OCI-LY1 (cell line): ENCODE measurements around the gene TRMT1L.

Experiments used
- H2AFZ ChIP-seq: fragments of 200-600 bp; sonication (generic), shearing (Covaris generic); 2 replicates; pipeline ENCODE4 v1.6.0; 2014; ENCODE audit warnings: antibody characterized with exemption, mild to moderate bottlenecking, low read length
- H3F3A ChIP-seq: fragments of 200-600 bp; sonication (generic), shearing (Covaris generic); 2 replicates; pipeline ENCODE4 v1.6.0; 2014; ENCODE audit warnings: mild to moderate bottlenecking, antibody characterized with exemption, low read length, moderate library complexity; ENCODE audit not compliant: insufficient read depth
- H3K27ac ChIP-seq: fragments of 200-600 bp; sonication (generic); 2 replicates; pipeline ENCODE4 v1.5.1; 2014; ENCODE audit warnings: low read length, mixed run types, mild to moderate bottlenecking, low read depth; ENCODE audit not compliant: poor library complexity, severe bottlenecking
- H3K27me3 ChIP-seq: fragments of 200-600 bp; sonication (generic); 2 replicates; pipeline ENCODE4 v1.6.0; 2014; ENCODE audit warnings: antibody characterized with exemption, mild to moderate bottlenecking, low read length, moderate library complexity; ENCODE audit not compliant: insufficient read depth
- H3K36me3 ChIP-seq: fragments of 200-600 bp; sonication (generic); 2 replicates; pipeline ENCODE4 v1.6.1; 2014; ENCODE audit warnings: mild to moderate bottlenecking, antibody characterized with exemption, low read length, moderate library complexity, mixed read lengths; ENCODE audit not compliant: insufficient read depth
- H3K4me1 ChIP-seq: fragments of 200-600 bp; sonication (generic); 2 replicates; pipeline ENCODE4 v1.5.1; 2014; ENCODE audit warnings: mild to moderate bottlenecking, low read length, moderate library complexity; ENCODE audit not compliant: insufficient read depth, severe bottlenecking
- H3K4me2 ChIP-seq: fragments of 200-600 bp; sonication (generic), shearing (Covaris generic); 2 replicates; pipeline ENCODE4 v1.6.1; 2014; ENCODE audit warnings: low read length
- H3K4me3 ChIP-seq: fragments of 200-600 bp; sonication (generic); 2 replicates; pipeline ENCODE4 v1.5.1; 2014; ENCODE audit warnings: low read length, low read depth, mild to moderate bottlenecking, mixed read lengths; ENCODE audit not compliant: poor library complexity, severe bottlenecking
- H3K79me2 ChIP-seq: fragments of 200-600 bp; shearing (Covaris generic); 2 replicates; pipeline ENCODE4 v1.6.1; 2016; ENCODE audit warnings: mixed run types, low read length, mixed read lengths; ENCODE audit not compliant: insufficient read depth
- H3K9ac ChIP-seq: fragments of 200-600 bp; sonication (generic), shearing (Covaris generic); 2 replicates; pipeline ENCODE4 v1.6.1; 2014; ENCODE audit warnings: mild to moderate bottlenecking, low read length, mixed read lengths
- H3K9me2 ChIP-seq: fragments of 200-600 bp; sonication (generic), shearing (Covaris generic); 2 replicates; pipeline ENCODE4 v1.6.1; 2014; ENCODE audit warnings: low read depth, mild to moderate bottlenecking, low read length, mixed read lengths
- H3K9me3 ChIP-seq: fragments of 200-600 bp; shearing (Covaris generic); 2 replicates; pipeline ENCODE4 v1.6.1; 2014; ENCODE audit warnings: low read length, mixed read lengths
- H4K20me1 ChIP-seq: fragments of 200-600 bp; sonication (generic), shearing (Covaris generic); 2 replicates; pipeline ENCODE4 v1.6.0; 2016; ENCODE audit warnings: mild to moderate bottlenecking, low read length; ENCODE audit not compliant: insufficient read depth
- EZH2 ChIP-seq: fragments of 200-600 bp; sonication (generic), shearing (Covaris generic); IDR thresholded peaks from 2 replicates; pipeline ENCODE4 v1.8.0; 2017; ENCODE audit warnings: borderline replicate concordance, mixed run types, mild to moderate bottlenecking, antibody characterized with exemption, low read length, moderate library complexity, mixed read lengths
- TF ChIP-seq, protein P1 (sequence below): fragments of 200-600 bp; sonication (generic), shearing (Covaris generic); IDR thresholded peaks from 2 replicates; pipeline ENCODE4 v1.5.1; 2017; ENCODE audit warnings: mild to moderate bottlenecking, antibody characterized with exemption, low read length, moderate library complexity, mixed read lengths

The TRMT1L gene

DNA sequence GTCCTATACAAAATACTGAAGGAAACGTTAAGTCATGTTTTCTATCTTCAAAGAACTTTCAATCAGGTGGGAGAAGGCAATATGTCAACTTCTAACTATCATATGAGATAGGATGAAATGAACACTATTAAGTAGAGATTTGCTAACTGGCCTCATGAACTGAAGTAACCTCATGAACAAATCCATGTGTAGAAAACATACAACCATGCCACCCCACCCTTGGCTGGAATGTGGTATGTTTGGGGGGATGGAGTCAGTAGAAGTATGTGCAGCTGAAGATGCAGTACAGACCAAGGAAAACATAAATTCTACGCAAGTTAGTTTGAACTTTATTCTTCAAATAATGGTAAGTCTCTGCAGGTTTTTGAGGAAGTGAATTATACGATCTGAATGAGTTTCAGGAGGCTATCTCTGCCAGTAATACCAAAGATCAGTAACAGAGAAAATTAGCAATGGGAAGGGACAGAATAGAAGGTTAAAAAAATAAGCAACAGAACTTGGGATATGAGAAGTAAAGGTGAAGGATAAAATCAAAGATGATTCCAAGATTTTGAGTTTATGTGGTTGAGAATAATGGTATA is 4.5 kb downstream of the TRMT1L start:
- peaks cover 36% of the 10 kb centered on the region for H3K36me3 ChIP-seq
- H4K20me1 ChIP-seq: no peaks in the 10 kb centered on the region
- peaks cover 15% of the 10 kb centered on the region for H3K4me1 ChIP-seq
- TF ChIP-seq, protein P1, sequence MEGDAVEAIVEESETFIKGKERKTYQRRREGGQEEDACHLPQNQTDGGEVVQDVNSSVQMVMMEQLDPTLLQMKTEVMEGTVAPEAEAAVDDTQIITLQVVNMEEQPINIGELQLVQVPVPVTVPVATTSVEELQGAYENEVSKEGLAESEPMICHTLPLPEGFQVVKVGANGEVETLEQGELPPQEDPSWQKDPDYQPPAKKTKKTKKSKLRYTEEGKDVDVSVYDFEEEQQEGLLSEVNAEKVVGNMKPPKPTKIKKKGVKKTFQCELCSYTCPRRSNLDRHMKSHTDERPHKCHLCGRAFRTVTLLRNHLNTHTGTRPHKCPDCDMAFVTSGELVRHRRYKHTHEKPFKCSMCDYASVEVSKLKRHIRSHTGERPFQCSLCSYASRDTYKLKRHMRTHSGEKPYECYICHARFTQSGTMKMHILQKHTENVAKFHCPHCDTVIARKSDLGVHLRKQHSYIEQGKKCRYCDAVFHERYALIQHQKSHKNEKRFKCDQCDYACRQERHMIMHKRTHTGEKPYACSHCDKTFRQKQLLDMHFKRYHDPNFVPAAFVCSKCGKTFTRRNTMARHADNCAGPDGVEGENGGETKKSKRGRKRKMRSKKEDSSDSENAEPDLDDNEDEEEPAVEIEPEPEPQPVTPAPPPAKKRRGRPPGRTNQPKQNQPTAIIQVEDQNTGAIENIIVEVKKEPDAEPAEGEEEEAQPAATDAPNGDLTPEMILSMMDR: no peak
- no peak for TF ChIP-seq EZH2
- H3K9me2 ChIP-seq: no peaks in the 10 kb centered on the region
- no peaks in the 10 kb centered on the region for H3F3A ChIP-seq
- H3K27ac ChIP-seq: no peak overlapping the region
- H3K9me3 ChIP-seq: no peaks in the 10 kb centered on the region
- H2AFZ ChIP-seq: no peak overlapping the region
- no peaks in the 10 kb centered on the region for H3K27me3 ChIP-seq
- no peak overlapping the region for H3K4me2 ChIP-seq
- peaks cover 7% of the 10 kb centered on the region for H3K79me2 ChIP-seq
- no peak overlapping the region for H3K9ac ChIP-seq
- no peak overlapping the region for H3K4me3 ChIP-seq

- no peak overlapping the region for H2AFZ ChIP-seq
- H3K27me3 ChIP-seq: no peaks in the 10 kb centered on the region
- no peaks in the 10 kb centered on the region for H3K9me2 ChIP-seq
- H3K36me3 ChIP-seq: peaks cover 46% of the 10 kb centered on the region
- H3F3A ChIP-seq: no peaks in the 10 kb centered on the region
- no peak for TF ChIP-seq EZH2
- TF ChIP-seq, protein P1: no peak
- H4K20me1 ChIP-seq: no peaks in the 10 kb centered on the region
- H3K4me1 ChIP-seq: peaks cover 15% of the 10 kb centered on the region
- no peak overlapping the region for H3K27ac ChIP-seq
- no peaks in the 10 kb centered on the region for H3K9me3 ChIP-seq
- peaks cover 7% of the 10 kb centered on the region for H3K79me2 ChIP-seq
- no peak overlapping the region for H3K4me2 ChIP-seq
- H3K4me3 ChIP-seq: no peak overlapping the region
- H3K9ac ChIP-seq: no peak overlapping the region
Measured at GRCh38 chr1:185151215-185151614, 5.5 kb downstream of the TRMT1L start.

GRCh38 chr1:185144233-185144632 is 12.5 kb downstream of the TRMT1L start:
- H3K36me3 ChIP-seq: peaks cover 53% of the 10 kb centered on the region
- no peaks in the 10 kb centered on the region for H3K79me2 ChIP-seq
- no peak overlapping the region for H3K4me3 ChIP-seq
- H3K27ac ChIP-seq: no peak overlapping the region
- H3F3A ChIP-seq: no peaks in the 10 kb centered on the region
- H3K27me3 ChIP-seq: no peaks in the 10 kb centered on the region
- TF ChIP-seq EZH2: no peak
- TF ChIP-seq, protein P1: no peak
- no peaks in the 10 kb centered on the region for H3K9me2 ChIP-seq
- no peaks in the 10 kb centered on the region for H4K20me1 ChIP-seq
- no peaks in the 10 kb centered on the region for H3K4me1 ChIP-seq
- no peaks in the 10 kb centered on the region for H3K9me3 ChIP-seq
- H2AFZ ChIP-seq: no peak overlapping the region
- no peak overlapping the region for H3K4me2 ChIP-seq
- no peak overlapping the region for H3K9ac ChIP-seq
